ENCODE data around the gene LRRC3.

LRRC3 gene

GRCh38 chr21:44479556-44480199 lies 24.4 kb downstream of the LRRC3 start:
- peak; percentile 31 for DNase-seq (ENCODE audit: low spot score)

GRCh38 chr21:44480200-44481053 lies 25.1 kb downstream of the LRRC3 start:
- no peak for DNase-seq (ENCODE audit: low spot score)

GRCh38 chr21:44482581-44483287 lies 27.4 kb downstream of the LRRC3 start:
- DNase-seq (ENCODE audit: low spot score), result no peak

GRCh38 chr21:44483288-44484237 lies 28.3 kb downstream of the LRRC3 start:
- DNase-seq (ENCODE audit: low spot score), result no peak

- DNase-seq (ENCODE audit: low spot score), result no peak
These were observed 29.4 kb downstream of the LRRC3 start for GRCh38 chr21:44484498-44485253.

GRCh38 chr21:44485254-44485793 lies 30.0 kb downstream of the LRRC3 start:
- no peak for DNase-seq (ENCODE audit: low spot score)

DNA sequence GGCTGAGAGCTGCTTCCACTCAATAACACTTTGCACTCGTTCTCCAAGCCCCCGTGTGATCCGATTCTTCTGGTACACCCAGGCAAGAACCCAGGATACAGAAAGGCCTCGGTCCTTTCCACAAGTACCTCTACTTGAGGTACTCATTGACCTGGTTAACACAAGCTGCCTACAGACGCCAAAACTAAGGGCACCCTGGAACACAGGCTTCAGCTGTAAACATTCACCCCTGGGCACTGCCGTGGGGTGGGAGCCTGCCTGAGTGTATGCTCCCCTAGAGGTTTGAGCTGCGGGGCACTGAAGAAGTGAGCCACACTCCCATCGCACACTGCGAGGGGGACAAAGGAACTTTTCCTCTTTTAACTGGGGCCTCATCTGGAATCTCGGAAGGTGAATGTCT lies 30.5 kb downstream of the LRRC3 start:
- no peak for DNase-seq (ENCODE audit: low spot score)

DNA sequence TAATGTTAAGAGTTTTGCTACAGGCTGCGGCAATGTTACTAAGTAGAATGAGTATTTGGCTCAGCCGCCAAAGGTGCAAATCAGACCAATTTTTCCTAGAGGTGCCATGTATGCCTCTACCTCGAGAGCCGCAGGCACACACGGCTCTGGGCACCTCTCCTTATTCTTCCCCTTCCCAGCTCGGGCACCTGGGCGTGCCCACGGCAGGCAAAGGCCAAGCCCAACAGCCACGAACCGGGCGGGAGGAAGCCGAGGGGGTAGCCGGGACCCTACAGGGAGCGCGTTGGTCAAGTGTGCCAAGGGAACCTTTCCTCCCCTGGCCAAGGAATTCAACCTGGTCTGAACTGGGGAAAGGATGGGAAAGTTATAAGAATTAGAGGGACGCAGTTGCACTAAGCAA lies 31.0 kb downstream of the LRRC3 start:
- no peak for DNase-seq (ENCODE audit: low spot score)

DNA sequence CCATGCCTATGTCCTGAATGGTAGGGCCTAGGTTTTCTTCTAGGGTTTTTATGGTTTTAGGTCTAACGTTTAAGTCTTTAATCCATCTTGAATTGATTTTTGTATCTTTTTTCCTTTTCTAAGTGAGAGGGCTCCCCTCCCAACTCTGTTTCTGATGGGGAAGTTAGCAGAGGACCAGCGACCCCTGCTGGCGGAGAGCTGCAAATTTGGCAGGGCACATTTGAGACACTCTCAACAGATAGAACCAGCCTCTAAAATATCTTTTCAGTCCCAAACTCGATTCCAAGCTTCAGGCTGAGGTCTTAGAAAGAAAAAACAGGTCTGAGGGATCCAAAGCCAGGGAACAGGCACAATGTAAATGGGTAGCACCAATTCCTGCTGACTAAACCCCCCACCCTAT lies 32.5 kb downstream of the LRRC3 start:
- DNase-seq (ENCODE audit: low spot score), result peak; percentile 19

DNA sequence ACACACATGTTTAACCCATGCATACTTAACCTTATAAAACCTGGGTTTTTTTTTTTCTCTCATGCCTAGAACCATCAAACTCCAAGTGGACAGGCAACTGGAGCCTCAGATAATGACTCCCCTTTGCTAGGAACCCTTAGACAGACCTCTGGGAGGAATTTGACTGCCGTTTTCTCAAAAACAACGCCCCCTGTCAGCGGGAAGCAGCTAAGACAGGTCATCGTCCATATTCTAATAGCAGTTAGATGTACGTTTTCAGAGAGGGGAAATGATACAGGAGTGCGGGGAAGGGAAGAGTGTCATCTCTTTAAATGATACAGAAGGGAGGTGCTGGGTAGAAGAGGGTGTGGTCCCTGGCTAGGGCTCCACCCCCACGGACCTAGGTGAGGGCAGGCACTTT lies 34.7 kb downstream of the LRRC3 start:
- no peak for DNase-seq (ENCODE audit: low spot score)

DNA sequence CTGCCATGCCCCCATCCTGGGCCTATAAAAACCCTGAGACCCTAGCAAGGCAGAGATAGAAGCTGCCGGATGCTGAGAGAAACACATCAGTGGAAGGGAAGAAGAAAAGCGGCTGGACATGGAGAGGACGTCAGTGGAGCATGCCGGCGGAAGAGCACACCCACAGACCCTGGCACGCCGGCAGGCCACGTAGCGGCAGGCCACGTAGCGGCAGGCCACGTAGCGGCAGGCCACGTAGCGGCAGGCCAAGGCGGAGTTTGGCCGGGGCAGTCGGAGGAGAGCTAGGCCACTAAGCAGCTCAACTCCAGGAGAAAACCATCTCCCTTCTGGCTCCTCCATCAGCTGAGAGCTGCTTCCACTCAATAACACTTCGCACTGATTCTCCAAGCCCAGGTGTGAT lies 35.1 kb downstream of the LRRC3 start:
- DNase-seq (ENCODE audit: low spot score), result no peak

DNA sequence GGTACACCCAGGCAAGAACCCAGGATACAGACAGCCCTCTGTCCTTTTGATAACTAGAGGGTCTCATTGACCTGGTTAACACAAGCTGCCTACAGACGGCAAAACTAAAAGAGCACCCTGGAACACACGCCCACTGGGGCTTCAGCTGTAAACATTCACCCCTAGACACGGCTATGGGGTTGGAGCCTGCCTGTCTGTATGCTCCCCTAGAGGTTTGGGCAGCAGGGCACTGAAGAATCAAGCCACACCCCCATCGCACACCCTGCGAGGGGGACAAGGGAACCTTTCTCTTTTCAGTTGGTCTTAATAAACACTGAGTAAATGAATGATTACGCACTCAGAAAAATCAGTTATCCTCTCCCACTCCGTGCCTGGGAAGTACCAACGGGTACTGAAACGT lies 35.5 kb downstream of the LRRC3 start:
- DNase-seq (ENCODE audit: low spot score), result no peak

DNA sequence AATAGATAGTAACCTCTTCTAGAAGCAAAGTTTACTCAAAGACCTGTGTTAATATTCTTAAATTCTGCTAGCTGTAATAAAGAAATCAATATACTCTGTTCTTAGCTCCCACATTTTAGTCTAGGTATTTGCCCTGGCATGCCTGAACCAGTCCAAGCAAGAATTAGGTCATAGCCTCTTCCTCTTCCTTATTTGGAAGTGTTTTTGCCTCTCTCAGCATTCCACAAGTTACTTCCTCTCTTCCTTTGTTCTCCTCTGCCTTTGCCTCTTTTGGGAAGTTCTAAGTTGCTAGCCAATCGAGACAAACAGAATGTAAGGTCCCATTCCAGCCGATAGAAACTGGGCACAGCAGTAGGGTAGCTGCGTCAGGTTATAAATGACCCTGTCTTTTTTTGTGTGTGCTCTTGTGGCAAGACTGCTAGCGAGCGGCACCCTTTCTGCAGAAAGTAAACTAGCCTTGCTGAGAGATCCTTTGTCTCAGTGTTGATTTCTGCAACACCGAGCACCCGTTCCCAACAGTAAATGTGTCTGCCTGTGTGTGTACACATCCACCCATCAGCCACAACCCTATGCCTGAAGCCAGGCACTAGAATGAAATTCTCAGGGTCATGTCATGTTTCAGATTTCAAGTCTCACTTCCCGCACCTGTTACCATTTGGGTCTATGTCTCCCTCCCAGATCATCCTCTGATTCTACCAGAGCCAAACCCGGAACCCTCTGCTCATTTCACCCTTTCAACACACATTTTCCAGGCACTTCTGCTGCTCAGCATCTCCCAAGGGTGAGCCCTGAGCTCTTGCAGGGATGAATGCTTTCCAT lies 37.5 kb downstream of the LRRC3 start:
- DNase-seq (ENCODE audit: low spot score), result no peak

DNA sequence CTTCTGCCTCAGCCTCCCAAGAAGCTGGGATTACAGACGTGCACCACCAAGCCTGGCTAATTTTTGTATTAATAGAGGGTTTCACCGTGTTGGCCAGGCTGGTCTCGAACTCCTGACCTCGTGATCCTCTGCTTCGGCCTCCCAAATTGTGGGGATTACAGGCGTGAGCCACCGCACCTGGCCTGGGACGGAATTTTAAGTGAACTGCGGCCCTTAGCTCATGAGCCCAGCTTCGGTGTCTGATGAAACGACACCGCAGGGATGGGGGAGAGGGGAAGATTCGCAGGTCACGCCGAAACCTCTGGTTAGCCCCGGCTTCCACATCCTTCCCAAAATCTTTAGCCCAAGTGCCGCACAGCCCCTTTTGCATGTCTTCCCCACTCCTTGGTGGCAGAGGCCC lies 39.1 kb downstream of the LRRC3 start:
- no peak for DNase-seq (ENCODE audit: low spot score)

- no peak for DNase-seq (ENCODE audit: low spot score)
These were observed 39.6 kb downstream of the LRRC3 start for GRCh38 chr21:44494956-44495355.

GRCh38 chr21:44495611-44496563 lies 40.6 kb downstream of the LRRC3 start:
- DNase-seq (ENCODE audit: low spot score), result no peak

DNA sequence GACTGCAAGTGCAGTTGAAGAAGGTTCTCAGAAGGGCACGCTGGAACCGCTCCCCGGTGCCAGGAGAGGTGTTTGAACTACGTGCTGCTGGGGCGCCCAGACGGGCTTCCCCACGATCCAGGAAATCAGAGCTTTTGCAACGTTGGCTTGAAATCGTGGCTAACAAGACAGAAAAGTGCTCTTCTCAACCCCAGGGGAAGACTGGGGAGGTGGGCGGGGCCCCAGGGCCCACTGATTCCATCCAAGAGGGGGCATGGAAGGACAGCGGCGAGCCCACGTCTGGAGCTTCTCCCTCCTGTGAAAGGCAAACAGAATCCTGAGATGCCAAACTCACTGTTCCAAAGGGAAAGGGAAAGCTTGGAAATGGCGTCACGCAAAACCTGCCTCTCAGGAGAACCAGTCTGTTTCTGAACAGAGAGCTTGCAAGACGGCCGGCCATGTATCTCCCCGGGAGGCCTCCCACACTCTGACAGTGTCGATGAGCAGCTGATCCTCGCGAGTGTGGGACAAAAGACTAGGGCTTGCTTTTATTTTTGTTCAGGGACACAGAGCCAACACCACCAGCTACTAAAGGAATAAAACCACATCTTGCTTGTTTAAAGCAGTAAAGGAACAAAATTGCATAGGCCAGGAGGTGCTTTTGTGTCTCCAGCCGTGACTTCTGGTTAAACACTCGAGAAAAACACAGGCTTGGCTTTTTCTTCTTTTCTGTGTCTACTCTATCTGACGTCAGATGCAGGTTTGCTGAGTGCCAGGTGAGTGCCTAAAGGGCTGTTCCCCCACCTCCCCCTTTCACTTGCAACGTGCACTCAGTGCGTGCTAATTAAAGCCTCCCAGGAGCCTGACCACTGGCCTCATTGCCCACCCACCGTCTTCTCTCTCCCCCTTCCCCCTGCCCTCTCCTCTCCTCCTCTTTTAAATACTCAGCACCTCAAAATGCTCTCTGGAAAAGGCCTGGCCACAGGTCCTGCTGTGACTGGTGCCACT lies 41.5 kb downstream of the LRRC3 start:
- no peak for DNase-seq (ENCODE audit: low spot score)
